Suppressor macrophage (primary cell): ENCODE data around the gene ALDH3B2.
A peak's percentile ranks its signal among the peaks of the same experiment; 100 is the strongest.
"Not testable (repeated sequence)": the region's sequence is repeated elsewhere in the genome, so short reads cannot be mapped to it uniquely, and the experiment has no call there.

Source experiments
- DNase-seq, 4 experiments: peaks; one replicate each; pipeline ENCODE4 v3.0.0-alpha.2; 2020 to 2022

Gene ALDH3B2

GRCh38 chr11:67628710-67629385 lies 45.6 kb downstream of the ALDH3B2 start:
- no peak for DNase-seq

DNA sequence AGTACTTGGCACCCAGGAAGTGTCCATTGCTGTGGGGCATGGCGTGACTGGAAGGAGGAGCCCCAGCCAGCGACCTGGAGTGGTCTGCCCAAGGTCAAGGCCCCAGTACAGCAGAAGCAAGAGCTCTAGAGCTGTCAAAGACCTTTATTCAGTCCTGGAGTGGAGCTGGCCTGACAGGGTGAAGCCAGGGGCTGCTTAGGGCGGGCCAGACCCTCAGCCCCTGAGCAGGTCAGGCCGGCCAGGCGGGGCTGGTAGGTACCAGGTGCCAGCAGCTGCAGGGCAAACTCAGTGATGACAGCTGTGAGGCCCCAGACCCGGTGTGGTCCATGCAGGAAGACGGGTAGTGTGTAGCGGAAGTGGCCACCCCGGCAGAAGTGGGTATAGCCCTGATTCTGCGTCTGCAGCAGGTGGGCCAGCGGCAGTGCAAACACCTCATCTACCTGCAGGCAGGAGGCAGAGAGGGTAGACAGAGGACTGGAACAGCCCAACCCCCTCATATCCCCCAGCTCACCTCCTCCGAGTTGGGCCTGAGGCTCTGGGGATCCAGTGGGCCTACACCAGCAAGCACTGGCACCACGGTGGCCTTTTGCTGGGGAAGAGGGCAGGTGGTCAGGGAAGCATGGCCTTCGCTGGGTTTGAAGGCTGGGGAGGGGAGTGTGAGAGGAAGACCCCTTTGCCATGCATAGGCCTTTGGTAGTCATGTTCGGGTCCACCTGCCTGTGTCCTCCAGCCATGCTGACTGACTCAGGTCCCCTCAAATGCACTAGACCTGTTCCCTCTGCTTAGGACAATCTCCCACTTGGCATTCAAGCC lies 46.4 kb downstream of the ALDH3B2 start:
- no peak for DNase-seq

DNA sequence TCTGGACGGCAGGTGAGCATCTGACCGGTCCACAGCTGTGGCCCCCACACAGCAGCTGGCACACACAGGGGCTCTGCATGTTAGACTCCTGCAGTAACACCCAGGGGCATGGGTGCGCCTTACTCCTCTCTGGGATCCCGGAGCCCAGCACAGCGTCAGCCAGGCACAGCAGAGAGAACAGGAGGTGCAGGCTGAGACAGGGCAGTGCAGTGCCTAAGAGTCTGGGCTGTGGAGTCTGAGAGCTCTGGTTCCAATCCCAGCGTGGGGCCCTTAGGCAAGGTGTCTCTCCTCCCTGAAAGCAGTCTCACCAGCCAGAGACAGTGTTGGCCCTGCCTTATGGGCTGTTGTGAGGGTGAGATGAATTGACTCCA lies 47.0 kb downstream of the ALDH3B2 start:
- DNase-seq, result no peak

DNA sequence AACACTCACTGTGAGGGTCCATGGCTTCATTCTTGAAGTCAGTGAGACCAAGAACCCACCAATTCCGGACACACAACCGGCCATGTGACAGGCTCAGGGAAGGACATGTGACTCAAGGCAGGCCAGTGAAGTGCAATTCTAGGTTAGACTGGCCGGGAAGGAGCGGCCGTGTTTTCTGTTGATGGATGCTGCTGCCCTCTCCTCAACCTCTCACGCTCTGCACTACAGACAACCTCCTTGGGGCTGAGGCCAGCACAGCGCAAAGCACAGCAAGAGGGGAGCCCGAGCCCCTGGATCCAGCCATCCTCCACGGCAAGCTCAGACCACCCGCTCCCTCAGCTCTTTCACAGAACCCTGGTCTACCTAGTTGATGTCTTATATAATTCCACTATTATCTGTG lies 47.5 kb downstream of the ALDH3B2 start:
- DNase-seq, result no peak

DNA sequence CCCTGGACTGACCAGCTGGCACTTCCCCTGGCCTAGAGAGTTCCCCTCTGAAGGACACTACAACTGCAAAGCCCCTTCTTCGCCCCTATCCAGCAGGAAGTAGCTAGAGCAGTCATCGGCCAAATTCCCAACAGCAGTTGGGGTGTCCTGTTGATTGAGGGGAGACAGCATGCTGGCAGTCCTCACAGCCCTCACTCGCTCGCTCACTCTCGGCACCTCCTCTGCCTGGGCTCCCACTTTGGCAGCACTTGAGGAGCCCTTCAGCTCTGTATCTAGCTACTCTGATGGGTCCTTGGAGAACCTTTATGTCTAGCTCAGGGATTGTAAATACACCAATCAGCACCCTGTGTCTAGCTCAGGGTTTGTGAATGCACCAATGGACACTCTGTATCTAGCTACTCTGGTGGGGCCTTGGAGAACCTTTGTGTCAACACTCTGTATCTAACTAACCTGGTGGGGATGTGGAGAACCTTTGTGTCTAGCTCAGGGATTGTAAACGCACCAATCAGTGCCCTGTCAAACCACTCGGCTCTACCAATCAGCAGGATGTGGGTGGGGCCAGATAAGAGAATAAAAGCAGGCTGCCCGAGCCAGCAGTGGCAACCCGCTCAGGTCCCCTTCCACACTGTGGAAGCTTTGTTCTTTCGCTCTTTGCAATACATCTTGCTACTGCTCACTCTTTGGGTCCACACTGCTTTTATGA lies 48.1 kb downstream of the ALDH3B2 start:
- DNase-seq, result not testable (repeated sequence)

- DNase-seq, result not testable (repeated sequence)
Observed at GRCh38 chr11:67623795-67624194, 50.6 kb downstream of the ALDH3B2 start.

DNA sequence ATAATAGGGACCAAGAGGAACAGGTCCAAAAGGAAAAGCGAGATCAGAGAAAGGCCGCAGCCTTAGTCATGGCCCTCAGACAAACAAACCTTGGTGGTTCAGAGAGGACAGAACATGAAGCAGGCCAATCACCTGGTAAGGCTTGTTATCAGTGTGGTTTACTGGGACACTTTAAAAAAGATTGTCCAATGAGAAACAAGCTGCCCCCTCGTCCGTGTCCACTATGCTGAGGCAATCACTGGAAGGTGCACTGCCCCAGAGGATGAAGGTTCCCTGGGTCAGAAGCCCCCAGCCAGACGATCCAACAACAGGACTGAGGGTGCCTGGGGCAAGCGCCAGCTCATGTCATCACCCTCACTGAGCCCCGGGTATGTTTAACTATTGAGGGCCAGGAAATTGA lies 51.5 kb downstream of the ALDH3B2 start:
- DNase-seq, result not testable (repeated sequence)

DNA sequence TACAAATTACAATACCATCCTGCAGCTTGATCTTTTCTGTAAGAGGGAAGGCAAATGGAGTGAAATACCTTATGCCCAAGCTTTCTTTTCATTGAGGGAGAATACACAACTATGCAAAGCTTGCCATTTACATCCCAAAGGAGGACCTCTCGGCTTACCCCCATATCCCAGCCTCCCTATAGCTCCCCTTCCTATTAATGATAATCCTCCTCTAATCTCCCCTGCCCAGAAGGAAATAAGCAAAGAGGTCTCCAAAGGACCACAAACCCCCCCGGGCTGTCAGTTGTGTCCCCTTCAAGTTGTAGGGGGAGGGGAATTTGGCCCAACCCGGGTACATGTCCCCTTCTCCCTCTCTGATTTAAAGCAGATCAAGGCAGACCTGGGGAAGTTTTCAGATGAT lies 52.5 kb downstream of the ALDH3B2 start:
- DNase-seq, result not testable (repeated sequence)

- DNase-seq, result not testable (repeated sequence)
Observed at GRCh38 chr11:67620621-67621020, 53.8 kb downstream of the ALDH3B2 start.

DNA sequence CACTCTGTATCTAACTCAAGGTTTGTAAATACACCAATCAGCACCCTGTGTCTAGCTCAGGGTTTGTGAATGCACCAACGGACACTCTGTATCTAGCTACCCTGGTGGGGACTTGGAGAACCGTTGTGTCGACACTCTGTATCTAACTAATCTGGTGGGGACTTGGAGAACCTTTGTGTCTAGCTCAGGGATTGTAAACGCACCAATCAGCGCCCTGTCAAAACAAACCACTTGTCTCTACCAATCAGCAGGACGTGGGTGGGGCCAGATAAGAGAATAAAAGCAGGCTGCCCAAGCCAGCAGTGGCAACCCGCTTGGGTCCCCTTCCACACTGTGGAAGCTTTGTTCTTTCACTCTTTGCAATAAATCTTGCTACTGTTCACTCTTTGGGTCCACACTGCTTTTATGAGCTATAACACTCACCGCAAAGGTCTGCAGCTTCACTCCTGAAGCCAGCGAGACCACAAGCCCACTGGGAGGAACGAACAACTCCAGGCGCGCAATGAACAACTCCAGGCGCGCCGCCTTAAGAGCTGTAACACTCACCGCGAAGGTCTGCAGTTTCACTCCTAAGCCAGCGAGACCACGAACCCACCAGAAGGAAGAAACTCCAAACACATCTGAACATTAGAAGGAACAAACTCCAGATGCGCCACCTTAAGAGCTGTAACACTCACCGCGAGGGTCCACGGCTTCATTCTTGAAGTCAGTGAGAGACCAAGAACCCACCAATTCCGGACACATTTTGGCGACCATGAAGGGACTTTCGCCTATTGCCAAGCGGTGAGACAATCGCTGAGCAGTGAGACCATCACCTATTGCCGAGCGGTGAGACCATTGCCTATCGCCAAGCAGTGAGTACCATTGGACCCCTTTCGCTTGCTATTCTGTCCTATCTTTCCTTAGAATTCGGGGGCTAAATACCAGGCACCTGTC lies 54.5 kb downstream of the ALDH3B2 start:
- DNase-seq, result not testable (repeated sequence)

DNA sequence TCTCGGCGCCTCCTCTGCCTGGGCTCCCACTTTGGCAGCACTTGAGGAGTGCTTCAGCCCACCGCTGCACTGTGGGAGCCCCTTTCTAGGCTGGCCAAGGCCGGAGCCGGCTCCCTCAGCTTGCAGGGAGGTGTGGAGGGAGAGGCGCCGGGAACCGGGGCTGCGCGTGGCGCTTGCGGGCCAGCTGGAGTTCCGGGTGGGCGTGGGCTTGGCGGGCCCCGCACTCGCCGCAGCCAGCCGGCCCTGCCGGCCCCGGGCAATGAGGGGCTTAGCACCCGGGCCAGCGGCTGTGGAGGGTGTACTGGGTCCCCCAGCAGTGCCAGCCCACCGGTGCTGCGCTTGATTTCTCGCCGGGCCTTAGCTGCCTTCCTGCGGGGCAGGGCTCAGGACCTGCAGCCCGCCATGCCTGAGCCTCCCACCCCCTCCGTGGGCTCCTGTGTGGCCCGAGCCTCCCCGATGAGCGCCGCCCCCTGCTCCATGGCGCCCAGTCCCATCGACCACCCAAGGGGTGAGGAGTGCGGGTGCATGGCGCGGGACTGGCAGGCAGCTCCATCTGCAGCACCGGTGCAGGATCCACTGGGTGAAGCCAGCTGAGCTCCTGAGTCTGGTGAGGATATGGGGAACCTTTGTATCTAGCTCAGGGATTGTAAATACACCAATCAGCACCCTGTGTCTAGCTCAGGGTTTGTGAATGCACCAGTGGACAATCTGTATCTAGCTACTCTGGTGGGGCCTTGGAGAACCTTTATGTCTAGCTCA lies 55.3 kb downstream of the ALDH3B2 start:
- DNase-seq, result not testable (repeated sequence)

GRCh38 chr11:67617243-67617953 lies 57.0 kb downstream of the ALDH3B2 start:
- no peak for DNase-seq

- DNase-seq, result no peak
Observed at GRCh38 chr11:67616431-67617242, 57.8 kb downstream of the ALDH3B2 start.

- no peak for DNase-seq
Observed at GRCh38 chr11:67615728-67616430, 58.5 kb downstream of the ALDH3B2 start.

GRCh38 chr11:67614730-67615714 lies 59.4 kb downstream of the ALDH3B2 start:
- DNase-seq, result peak; percentile 35 to 69 (median 44)

GRCh38 chr11:67613960-67614715 lies 60.3 kb downstream of the ALDH3B2 start:
- DNase-seq, result peak; percentile 61 to 80 (median 75)

- peak in 1 of 4 experiments; percentile 13 for DNase-seq
Observed at GRCh38 chr11:67613313-67613959, 61.0 kb downstream of the ALDH3B2 start.
